Adipocyte (in vitro differentiated cells): ENCODE data around the gene CERK.

Experiments used
- DNase-seq: peaks from one replicate; pipeline ENCODE4 v3.0.0-alpha.2; 2015; ENCODE audit warnings: low read depth
- H3K27me3 ChIP-seq: replicated peaks from 2 replicates; pipeline ENCODE4 v1.7.0; 2013; ENCODE audit warnings: mild to moderate bottlenecking, low read length, moderate library complexity; ENCODE audit not compliant: control insufficient read depth, insufficient read depth
- H3K36me3 ChIP-seq: 2 replicates; pipeline ENCODE4 v1.7.0; 2013; ENCODE audit warnings: low read length, mild to moderate bottlenecking, moderate library complexity; ENCODE audit not compliant: control insufficient read depth, insufficient read depth, severe bottlenecking
- H3K4me1 ChIP-seq: 2 replicates; pipeline ENCODE4 v1.7.0; 2013; ENCODE audit warnings: mild to moderate bottlenecking, low read length, moderate library complexity; ENCODE audit not compliant: control insufficient read depth, insufficient read depth
- H3K4me3 ChIP-seq: 2 replicates; pipeline ENCODE4 v1.7.0; 2013; ENCODE audit warnings: mild to moderate bottlenecking, low read length, moderate library complexity
- H3K9ac ChIP-seq: 2 replicates; pipeline ENCODE4 v1.7.0; 2013; ENCODE audit warnings: mild to moderate bottlenecking, low read length, moderate library complexity
- H3K9me3 ChIP-seq: 2 replicates; pipeline ENCODE4 v1.7.0; 2013; ENCODE audit warnings: mild to moderate bottlenecking, low read length, moderate library complexity; ENCODE audit not compliant: control insufficient read depth

CERK gene

DNA sequence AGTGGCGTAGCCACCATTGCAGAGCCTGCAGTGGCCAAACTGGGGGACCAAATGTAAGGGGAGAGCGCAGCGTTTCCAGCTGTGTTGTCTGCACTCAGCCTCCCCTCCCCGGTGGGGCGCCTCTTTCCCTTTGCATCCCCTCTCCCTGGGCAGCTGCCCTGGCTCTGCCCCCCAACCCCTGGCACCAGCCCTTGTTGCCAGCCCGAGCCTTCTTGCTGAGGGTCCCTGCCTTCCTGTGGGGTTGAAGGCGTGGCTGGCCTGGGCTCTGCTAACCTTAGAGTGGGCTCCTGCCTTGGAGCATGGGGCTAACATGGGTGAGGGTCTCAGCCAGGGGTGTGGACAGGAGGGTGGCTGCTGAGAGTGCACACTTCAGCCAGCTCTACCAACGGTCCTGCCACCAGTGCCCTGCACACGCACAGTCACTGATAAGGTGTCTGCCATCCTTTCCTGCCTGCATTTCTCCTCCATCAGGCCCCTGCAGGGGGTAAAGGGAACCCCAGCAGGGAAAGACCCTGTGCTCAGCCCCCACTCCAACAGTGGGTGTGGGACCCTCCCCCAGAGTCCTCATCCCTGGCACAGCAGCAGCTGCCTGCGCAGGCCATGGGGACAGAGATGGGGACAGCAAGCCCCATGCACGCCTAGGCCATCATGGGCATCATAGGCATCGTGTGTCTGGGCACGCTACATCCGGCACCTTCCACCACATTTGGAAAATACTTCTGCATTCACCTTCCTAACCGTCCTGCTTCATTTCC lies 43.5 kb downstream of the CERK start:
- Histone ChIP-seq H3K4me1 (no peaks in the 10 kb centered on the region), H3K36me3 (peaks cover 77% of the 10 kb centered on the region), H3K27me3 (no peaks in the 10 kb centered on the region), H3K9me3 (no peaks in the 10 kb centered on the region), H3K4me3 (no peak overlapping the region), H3K9ac (no peak overlapping the region)
- DNase-seq = no peak

DNA sequence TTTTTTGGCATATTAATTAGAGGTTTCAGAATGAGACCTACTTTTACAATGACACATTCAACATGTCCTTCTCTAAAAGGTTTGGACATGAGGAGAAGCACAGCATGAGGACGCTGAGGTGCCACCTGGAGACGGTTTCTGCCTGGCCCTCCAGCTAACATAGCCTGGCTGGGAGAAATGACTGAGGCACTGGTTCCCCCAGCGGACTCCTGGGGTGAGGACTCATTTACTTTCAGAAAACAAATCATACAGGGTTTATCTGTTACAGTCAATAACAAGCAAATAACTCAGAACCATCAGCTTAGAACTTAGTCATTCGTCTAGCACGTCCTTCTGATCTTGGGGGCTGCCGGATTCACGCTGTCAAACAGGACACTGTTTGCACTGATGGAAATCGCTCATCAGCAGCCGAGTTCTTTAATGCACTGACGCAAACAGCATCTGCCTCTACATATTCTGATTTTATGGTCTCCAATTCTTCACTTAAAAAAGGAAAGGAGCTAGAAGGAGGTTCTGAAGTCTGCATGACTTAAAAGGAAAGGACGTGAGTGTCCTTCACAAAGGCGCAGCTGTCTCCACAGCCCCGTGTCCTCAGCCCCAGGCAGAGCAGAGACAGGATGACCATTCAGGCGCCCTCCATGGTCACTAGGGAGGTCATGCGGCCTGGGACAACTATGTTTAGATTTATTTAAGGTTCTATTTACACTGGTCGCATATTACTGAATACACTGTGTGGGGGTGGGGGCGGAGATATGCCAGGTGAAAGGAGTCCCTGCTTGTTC lies 44.2 kb downstream of the CERK start:
- H3K9ac ChIP-seq = no peak overlapping the region
- H3K9me3 ChIP-seq = no peaks in the 10 kb centered on the region
- H3K4me3 ChIP-seq = no peak overlapping the region
- H3K27me3 ChIP-seq = no peaks in the 10 kb centered on the region
- DNase-seq = no peak
- H3K36me3 ChIP-seq = peaks cover 75% of the 10 kb centered on the region
- no peaks in the 10 kb centered on the region for H3K4me1 ChIP-seq

DNA sequence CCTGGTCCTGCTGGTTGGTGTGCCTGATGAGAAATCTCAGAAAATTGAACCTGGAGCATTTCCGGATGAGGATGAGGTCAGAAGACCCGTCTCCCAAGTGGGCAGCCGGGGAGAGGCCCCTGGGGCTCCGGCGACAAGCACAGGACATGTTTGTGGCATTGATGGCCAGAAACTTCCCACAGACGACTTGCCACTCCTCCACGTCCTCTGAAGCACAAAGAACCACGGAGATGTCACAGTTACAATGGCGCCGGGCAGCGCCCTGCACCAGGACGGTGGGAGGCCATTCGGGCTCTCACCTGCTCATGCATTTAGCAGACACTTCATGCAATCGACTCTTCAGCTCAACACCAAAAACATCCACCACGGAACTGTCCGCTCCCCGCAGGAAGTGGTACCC lies 46.5 kb downstream of the CERK start:
- no peak for DNase-seq
- Histone ChIP-seq H3K9me3 (no peaks in the 10 kb centered on the region), H3K4me3 (no peak overlapping the region), H3K27me3 (no peaks in the 10 kb centered on the region), H3K9ac (no peak overlapping the region), H3K4me1 (no peaks in the 10 kb centered on the region), H3K36me3 (peaks cover 83% of the 10 kb centered on the region)

DNA sequence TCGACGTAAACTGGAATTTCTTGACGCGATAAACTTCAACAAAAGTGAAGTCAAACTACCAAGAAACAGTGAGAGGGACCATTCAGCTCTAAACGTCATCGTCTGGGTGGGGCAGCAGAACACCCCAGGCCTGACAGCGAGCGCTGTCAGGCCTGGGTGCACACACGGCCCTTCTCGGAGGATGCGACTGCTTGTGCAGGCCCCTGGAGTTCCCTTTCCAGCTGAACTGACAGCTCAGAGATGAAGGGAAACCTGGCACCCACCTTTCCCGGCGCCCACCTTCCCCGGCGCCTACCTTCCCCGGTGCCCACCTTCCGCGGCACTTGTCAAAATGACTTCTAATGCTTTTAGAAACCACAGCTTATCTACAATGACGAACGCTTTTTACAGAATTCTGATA lies 47.9 kb downstream of the CERK start:
- no peaks in the 10 kb centered on the region for H3K27me3 ChIP-seq
- peaks cover 82% of the 10 kb centered on the region for H3K36me3 ChIP-seq
- no peaks in the 10 kb centered on the region for H3K9me3 ChIP-seq
- H3K9ac ChIP-seq = no peak overlapping the region
- H3K4me3 ChIP-seq = no peak overlapping the region
- H3K4me1 ChIP-seq = no peaks in the 10 kb centered on the region
- no peak for DNase-seq

DNA sequence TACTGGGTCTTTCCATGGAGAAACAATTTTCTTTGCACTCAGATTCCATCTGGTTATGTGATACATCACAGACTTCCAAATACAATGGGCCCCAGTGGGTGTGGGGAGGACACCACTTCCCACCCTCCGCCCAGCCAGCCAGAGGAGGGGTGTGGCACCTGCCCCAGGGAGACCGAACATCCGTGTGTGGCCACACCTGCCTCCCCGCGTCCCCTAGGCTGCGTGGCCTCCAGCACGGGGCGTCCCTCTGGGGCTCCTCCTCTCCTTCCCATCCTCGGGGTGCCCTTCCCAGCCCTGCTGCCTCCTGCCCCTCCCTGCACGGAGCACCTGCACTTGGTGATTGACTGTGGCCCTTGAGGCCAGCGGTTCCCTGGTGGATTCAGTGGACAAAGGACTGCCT lies 49.1 kb downstream of the CERK start:
- Histone ChIP-seq H3K4me3 (no peak overlapping the region), H3K9ac (no peak overlapping the region), H3K9me3 (no peaks in the 10 kb centered on the region), H3K27me3 (no peaks in the 10 kb centered on the region), H3K4me1 (no peaks in the 10 kb centered on the region), H3K36me3 (peaks cover 81% of the 10 kb centered on the region)
- DNase-seq = no peak

DNA sequence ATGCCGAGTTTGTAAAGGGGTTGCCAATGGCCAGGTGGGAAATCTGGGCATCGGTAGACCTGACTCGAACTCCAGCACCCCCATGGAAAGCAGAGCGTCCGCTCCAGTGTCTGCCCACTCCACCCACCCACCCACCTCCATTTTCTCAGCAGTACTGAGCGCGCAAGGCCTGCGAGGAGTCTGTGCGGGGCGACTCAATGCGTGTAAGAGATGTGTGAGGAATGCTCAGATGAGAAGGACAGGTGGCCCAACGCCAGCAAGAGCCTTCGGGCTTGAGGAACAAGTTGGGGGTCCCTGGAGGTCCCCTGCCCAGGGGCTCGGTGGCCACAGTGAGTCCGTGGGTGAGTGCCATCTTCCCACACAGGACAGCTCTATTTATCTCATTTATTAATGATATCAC lies 50.6 kb downstream of the CERK start:
- Histone ChIP-seq H3K4me3 (no peak overlapping the region), H3K27me3 (no peaks in the 10 kb centered on the region), H3K36me3 (peaks cover 68% of the 10 kb centered on the region), H3K9ac (no peak overlapping the region), H3K9me3 (no peaks in the 10 kb centered on the region), H3K4me1 (no peaks in the 10 kb centered on the region)
- no peak for DNase-seq

DNA sequence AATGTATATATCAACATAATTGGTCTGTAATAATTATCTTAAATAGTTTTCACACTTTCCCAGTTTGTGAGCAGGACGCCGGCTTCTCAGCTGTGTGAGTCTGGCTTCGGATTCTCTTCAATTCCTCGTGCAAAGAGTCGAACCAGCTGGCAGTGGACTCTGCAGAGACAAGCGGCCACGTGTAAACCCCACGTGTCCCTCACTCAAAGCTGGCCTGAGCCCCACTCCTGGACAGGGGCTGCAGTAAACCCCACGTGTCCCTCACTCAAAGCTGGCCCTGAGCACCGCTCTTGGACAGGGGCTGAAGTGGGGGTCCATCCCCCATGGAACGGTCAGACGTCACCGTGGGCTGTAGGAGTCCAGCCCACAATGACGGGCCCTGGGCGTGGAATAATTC lies 51.0 kb downstream of the CERK start:
- H3K9ac ChIP-seq = no peak overlapping the region
- H3K4me1 ChIP-seq = no peaks in the 10 kb centered on the region
- H3K36me3 ChIP-seq = peaks cover 68% of the 10 kb centered on the region
- no peaks in the 10 kb centered on the region for H3K27me3 ChIP-seq
- no peaks in the 10 kb centered on the region for H3K9me3 ChIP-seq
- no peak overlapping the region for H3K4me3 ChIP-seq
- no peak for DNase-seq

DNA sequence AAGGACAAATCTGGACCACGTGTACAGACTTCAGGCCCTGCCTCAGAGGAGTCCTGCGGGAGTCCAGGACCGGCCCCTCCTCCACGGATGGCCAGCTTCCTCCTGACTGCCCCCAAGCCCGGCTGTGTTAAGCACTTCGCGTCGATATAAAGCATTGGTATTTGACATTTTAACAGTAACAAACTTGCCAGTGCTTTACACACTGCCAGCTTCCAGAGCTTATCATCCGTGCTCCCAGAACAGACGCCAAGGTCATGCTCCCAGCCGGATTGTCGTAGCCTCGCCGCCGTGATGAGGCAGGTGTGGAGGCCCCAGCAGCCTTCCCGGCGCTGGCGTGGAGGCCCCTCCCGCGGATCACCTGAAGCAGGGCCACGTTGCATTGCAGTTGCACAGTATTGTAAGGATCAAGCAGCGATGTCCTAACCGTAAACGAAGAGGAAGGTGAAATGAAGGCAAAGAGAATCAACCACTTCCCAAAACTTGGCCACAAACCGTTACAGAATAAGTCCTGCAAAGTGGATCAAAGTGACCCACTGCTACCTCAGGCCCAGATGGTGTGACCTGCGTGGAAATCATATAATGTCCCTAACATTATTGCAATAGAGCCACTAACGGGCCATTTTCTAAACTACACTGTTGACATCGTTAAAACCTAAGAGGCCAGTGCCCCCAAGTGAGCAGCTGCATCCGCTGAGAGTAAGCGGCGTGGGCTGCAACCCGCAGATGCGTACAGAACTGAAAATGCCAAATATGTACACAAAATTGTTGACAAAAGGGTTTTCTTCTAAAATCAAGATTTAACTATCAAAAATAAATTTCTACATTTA lies 51.6 kb downstream of the CERK start:
- no peak overlapping the region for H3K4me3 ChIP-seq
- no peaks in the 10 kb centered on the region for H3K27me3 ChIP-seq
- H3K9me3 ChIP-seq = no peaks in the 10 kb centered on the region
- no peak overlapping the region for H3K9ac ChIP-seq
- peaks cover 63% of the 10 kb centered on the region for H3K36me3 ChIP-seq
- no peak for DNase-seq
- H3K4me1 ChIP-seq = no peaks in the 10 kb centered on the region

DNA sequence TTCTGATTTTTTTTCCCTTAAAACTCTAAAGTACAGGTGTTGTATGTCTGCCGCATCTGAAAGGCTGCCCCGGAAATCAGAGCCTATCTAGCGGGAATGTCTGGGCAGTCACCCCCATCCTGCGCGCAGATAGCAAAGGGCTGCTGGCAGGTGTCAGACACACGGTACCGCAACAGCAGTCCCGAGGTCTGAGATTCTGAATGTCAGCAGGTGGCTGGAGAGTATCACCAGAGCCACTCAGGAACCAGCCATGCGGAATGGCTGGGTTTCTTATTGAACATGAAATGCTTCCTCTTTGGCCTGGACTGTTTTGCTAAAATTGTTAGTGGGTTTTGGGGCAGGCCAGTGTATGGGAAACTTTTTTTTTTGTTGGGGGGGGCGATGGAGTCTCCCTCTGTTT lies 53.3 kb downstream of the CERK start:
- no peak for DNase-seq
- Histone ChIP-seq H3K9ac (no peak overlapping the region), H3K27me3 (no peaks in the 10 kb centered on the region), H3K36me3 (peaks cover 46% of the 10 kb centered on the region), H3K9me3 (no peaks in the 10 kb centered on the region), H3K4me1 (peaks cover 3% of the 10 kb centered on the region), H3K4me3 (no peak overlapping the region)

DNA sequence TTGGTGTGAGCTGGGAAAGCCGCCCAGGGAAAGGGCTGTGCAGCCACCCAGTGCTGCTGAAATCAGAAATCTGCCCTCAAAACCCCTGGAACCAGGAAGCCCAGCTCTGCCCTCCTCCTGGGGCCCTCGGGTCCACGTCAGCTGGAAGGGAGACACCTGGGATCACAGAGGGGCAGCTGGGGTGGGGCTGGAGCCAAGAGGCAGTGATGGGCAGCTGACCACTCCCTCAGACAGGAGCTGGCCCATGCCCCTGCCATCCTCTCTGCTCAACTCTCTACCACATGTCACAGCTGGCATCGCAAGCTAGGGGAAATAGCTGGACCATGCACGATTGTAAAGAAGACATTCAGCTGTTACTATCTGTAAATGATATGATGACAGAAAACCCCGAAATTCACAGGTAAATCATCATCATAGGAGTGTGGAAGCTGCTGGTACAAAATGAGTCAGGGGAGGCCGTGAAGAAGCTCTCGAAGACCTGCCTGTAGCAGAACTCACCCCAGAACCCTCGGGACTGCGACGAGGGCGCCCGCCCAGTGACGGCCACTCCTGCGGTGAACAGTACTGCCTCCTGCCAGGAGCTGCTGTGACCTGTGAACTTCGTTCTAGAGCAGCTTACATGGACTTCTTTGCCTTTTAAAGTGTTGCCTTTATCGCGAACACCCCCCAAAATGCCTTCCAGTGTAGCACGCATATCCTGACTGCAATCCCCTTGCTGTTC lies 55.9 kb downstream of the CERK start:
- Histone ChIP-seq H3K9me3 (no peaks in the 10 kb centered on the region), H3K36me3 (peaks cover 26% of the 10 kb centered on the region), H3K27me3 (no peaks in the 10 kb centered on the region), H3K9ac (no peak overlapping the region), H3K4me1 (peaks cover 9% of the 10 kb centered on the region), H3K4me3 (no peak overlapping the region)
- DNase-seq = no peak

DNA sequence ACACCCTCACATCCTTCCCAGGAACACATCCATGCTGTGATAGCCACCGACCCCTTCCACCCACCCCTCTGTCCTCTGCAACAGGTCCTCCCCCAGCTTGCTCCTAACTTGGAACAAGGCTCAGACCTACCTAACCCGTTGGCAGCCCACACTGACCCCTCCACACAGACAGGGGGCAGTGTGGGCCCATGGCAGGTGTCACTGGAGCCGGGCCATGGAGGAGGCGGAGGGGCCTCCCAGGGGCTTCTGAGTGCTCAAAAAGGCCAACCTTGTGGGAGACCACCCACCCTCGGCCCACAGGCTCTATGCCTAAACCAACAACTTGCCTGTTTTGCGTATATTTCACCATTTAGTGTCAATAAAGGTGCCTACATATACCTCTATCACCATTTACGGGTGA lies 57.0 kb downstream of the CERK start:
- Histone ChIP-seq H3K9ac (no peak overlapping the region), H3K36me3 (peaks cover 15% of the 10 kb centered on the region), H3K9me3 (no peaks in the 10 kb centered on the region), H3K4me1 (peaks cover 9% of the 10 kb centered on the region), H3K4me3 (no peak overlapping the region), H3K27me3 (no peaks in the 10 kb centered on the region)
- no peak for DNase-seq
